DND-41 (cell line): ENCODE data around the gene WDR70.

Experiments
- ATAC-seq: fragments of 200-7000 bp; cut with Tn5 transposase; 3 replicates; pipeline ENCODE4 v1.9.1; 2021; ENCODE audit warnings: low read depth; ENCODE audit not compliant: insufficient read depth
- DNase-seq: peaks from one replicate; pipeline ENCODE4 v3.0.0-alpha.2; 2020
- H2AFZ ChIP-seq: 2 replicates; pipeline ENCODE4 v1.6.0; 2012; ENCODE audit warnings: low read depth, low read length
- H3K27ac ChIP-seq: 2 replicates; pipeline ENCODE4 v1.5.1; 2012; ENCODE audit warnings: low read length, inconsistent platforms
- H3K27me3 ChIP-seq: fragments of 200-600 bp; sonication (generic); 2 replicates; pipeline ENCODE4 v1.6.0; 2012; ENCODE audit warnings: low read length, mild to moderate bottlenecking, inconsistent platforms; ENCODE audit not compliant: insufficient read depth, poor library complexity
- H3K36me3 ChIP-seq: 2 replicates; pipeline ENCODE4 v1.5.1; 2012; ENCODE audit warnings: low read length, inconsistent platforms; ENCODE audit not compliant: insufficient read depth
- H3K4me1 ChIP-seq: 2 replicates; pipeline ENCODE4 v1.5.1; 2012; ENCODE audit warnings: mild to moderate bottlenecking, low read length; ENCODE audit not compliant: insufficient read depth
- H3K4me2 ChIP-seq: 2 replicates; pipeline ENCODE4 v1.6.0; 2012; ENCODE audit warnings: mild to moderate bottlenecking, moderate library complexity, low read length, inconsistent platforms; ENCODE audit not compliant: insufficient read depth
- H3K4me3 ChIP-seq, 2 experiments: fragments of 200-600 bp in 1 of 2; shearing (Covaris generic) in 1 of 2; 2 replicates each; pipeline ENCODE4 v1.5.1; 2012 to 2016; ENCODE audit warnings: inconsistent platforms in 2 of 2, low read length in 2 of 2, mild to moderate bottlenecking in 2 of 2, low read depth in 1 of 2, moderate library complexity in 1 of 2
- H3K79me2 ChIP-seq: 2 replicates; pipeline ENCODE4 v1.6.0; 2012; ENCODE audit warnings: low read length, inconsistent platforms; ENCODE audit not compliant: insufficient read depth
- H3K9ac ChIP-seq: 2 replicates; pipeline ENCODE4 v1.6.0; 2012; ENCODE audit warnings: low read depth, mild to moderate bottlenecking, inconsistent platforms, low read length, moderate library complexity
- H3K9me3 ChIP-seq: 2 replicates; pipeline ENCODE4 v1.5.1; 2012; ENCODE audit warnings: low read length, moderate library complexity, mild to moderate bottlenecking, inconsistent platforms; ENCODE audit not compliant: insufficient read depth, severe bottlenecking
- H4K20me1 ChIP-seq: 2 replicates; pipeline ENCODE4 v1.6.0; 2012; ENCODE audit warnings: low read length; ENCODE audit not compliant: insufficient read depth
- EZH2 ChIP-seq: IDR thresholded peaks from 3 replicates; pipeline ENCODE4 v1.6.1; 2012; ENCODE audit warnings: borderline replicate concordance, low read depth, mild to moderate bottlenecking, moderate library complexity, low read length, inconsistent platforms; ENCODE audit not compliant: severe bottlenecking
- TF ChIP-seq, protein P1 (sequence below): IDR thresholded peaks from 2 replicates; pipeline ENCODE4 v1.5.1; 2012; ENCODE audit warnings: borderline replicate concordance, low read length, moderate library complexity, mild to moderate bottlenecking; ENCODE audit not compliant: poor library complexity, severe bottlenecking; ENCODE audit errors: extremely low read depth

Gene WDR70

DNA sequence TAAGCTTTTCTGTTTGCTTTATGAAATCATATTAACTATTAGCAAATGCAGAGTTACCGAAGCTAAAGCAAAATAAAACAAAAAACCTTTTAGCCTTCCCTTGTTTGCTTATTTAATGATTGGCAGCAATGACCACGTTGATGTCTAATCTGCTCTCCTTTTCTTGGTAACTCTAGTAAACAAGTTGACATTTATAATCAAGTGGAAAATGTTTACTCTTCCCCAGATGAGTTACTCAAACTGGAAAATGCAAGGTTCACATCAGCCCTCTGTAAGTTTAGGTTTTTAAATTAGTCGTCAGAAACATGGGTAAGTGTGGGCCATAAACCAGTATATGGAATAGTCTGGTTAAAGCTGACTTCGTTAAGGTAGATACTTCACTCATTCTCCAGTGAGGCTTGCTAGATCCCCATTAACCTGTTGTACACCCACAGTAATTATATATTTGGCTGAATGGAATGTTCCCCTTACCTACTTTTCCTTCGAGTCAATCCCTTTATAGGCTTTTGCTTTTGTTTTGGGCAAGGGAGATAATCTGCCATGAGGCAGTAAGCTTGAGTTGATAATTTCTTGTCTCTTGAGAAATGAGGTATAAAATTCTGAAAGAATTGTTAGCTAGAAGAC, 359.9 kb downstream of the WDR70 start:
- H3K9me3 ChIP-seq, result peaks cover 2% of the 10 kb centered on the region
- H3K4me1 ChIP-seq, result 0 out of 2 replicates have a peak, but pooled peaks cover 2% of the 10 kb centered on the region
- TF ChIP-seq, protein P1, sequence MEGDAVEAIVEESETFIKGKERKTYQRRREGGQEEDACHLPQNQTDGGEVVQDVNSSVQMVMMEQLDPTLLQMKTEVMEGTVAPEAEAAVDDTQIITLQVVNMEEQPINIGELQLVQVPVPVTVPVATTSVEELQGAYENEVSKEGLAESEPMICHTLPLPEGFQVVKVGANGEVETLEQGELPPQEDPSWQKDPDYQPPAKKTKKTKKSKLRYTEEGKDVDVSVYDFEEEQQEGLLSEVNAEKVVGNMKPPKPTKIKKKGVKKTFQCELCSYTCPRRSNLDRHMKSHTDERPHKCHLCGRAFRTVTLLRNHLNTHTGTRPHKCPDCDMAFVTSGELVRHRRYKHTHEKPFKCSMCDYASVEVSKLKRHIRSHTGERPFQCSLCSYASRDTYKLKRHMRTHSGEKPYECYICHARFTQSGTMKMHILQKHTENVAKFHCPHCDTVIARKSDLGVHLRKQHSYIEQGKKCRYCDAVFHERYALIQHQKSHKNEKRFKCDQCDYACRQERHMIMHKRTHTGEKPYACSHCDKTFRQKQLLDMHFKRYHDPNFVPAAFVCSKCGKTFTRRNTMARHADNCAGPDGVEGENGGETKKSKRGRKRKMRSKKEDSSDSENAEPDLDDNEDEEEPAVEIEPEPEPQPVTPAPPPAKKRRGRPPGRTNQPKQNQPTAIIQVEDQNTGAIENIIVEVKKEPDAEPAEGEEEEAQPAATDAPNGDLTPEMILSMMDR, result no peak
- TF ChIP-seq EZH2, result no peak
- no peak overlapping the region for H3K27ac ChIP-seq
- DNase-seq, result no peak
- H3K36me3 ChIP-seq, result peaks cover 12% of the 10 kb centered on the region
- no peak overlapping the region for H3K4me2 ChIP-seq
- H4K20me1 ChIP-seq, result no peaks in the 10 kb centered on the region
- H2AFZ ChIP-seq, result no peak overlapping the region
- ATAC-seq, result no peak
- no peaks in the 10 kb centered on the region for H3K79me2 ChIP-seq
- no peak overlapping the region for H3K9ac ChIP-seq
- no peaks in the 10 kb centered on the region for H3K27me3 ChIP-seq
- no peak overlapping the region for H3K4me3 ChIP-seq

DNA sequence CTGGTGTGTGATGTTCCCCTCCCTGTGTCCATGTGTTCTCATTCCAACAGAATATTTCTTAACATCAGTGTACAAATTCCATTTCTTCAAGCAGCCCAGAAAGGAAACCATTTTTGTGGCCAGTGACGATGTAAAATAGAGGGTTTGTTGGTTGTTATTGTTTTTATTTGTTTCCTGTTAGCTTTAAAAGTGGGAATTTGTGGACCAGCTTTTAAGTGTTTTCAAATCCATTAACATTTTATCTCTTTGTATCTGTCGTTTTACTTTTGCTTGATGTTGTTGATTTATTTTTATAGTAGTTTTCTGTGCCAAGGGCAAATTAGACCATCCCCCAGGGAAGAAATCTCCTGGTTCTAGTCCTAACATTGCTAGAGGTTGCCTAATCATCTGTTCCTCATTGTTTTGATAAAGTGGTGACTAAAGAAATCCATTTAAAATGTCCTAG, 360.7 kb downstream of the WDR70 start:
- H3K4me2 ChIP-seq, result no peak overlapping the region
- H4K20me1 ChIP-seq, result no peaks in the 10 kb centered on the region
- no peak for ATAC-seq
- DNase-seq, result no peak
- H3K27ac ChIP-seq, result no peak overlapping the region
- TF ChIP-seq, protein P1, result no peak
- no peak for TF ChIP-seq EZH2
- H3K9me3 ChIP-seq, result peaks cover 2% of the 10 kb centered on the region
- H3K27me3 ChIP-seq, result no peaks in the 10 kb centered on the region
- H3K4me1 ChIP-seq, result 0 out of 2 replicates have a peak, but pooled peaks cover 2% of the 10 kb centered on the region
- peaks cover 12% of the 10 kb centered on the region for H3K36me3 ChIP-seq
- no peaks in the 10 kb centered on the region for H3K79me2 ChIP-seq
- no peak overlapping the region for H3K9ac ChIP-seq
- H3K4me3 ChIP-seq, result no peak overlapping the region
- no peak overlapping the region for H2AFZ ChIP-seq

DNA sequence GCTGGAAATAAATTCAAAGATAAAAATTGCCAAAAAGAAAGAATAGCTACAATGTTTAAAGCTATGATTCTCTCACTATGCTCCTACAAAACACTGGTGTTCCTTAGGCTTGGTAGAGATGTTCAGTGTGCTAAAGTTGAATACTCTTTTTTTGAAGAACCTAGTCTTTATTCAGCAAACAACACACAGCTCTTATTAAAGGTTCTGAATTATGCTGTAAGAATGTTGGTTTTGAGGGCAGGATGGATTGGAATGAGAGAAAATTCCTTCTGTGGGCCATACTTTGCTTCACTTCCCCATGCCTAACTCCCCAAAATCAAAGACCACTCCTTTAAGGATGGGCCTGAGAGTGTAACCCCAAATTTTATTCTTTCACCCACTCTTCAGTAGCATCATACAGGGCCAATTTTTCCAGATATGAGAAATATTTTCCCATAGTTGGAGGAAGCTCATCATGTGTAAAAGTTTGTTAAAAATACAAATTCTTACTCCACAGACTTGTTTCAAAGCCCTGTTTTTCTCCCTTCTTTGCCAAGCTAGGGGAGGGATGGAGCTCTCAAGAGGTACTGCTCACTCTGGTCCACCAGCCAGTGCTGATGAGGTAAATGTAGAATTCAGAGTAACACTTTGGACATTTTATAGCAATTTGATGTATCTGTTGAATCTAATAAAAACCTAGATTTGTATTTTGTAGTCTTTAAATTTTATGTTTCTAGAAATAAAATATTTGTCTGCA, 361.4 kb downstream of the WDR70 start:
- Histone ChIP-seq H3K79me2 (no peaks in the 10 kb centered on the region), H3K27me3 (no peaks in the 10 kb centered on the region), H3K4me1 (0 out of 2 replicates have a peak, but pooled peaks cover 2% of the 10 kb centered on the region), H3K4me3 (no peak overlapping the region), H3K36me3 (peaks cover 12% of the 10 kb centered on the region), H3K9me3 (peaks cover 2% of the 10 kb centered on the region), H3K4me2 (no peak overlapping the region), H3K27ac (no peak overlapping the region), H4K20me1 (no peaks in the 10 kb centered on the region), H3K9ac (no peak overlapping the region), H2AFZ (no peak overlapping the region)
- DNase-seq, result no peak
- TF ChIP-seq, protein P1, result no peak
- no peak for TF ChIP-seq EZH2
- ATAC-seq, result no peak
